HEK293T (cell line): ENCODE measurements around the gene PRR22.

Source experiments
- ARNT ChIP-seq: fragments of 450-650 bp; IDR thresholded peaks from 2 replicates; pipeline ENCODE4 v1.6.1; 2017; ENCODE audit warnings: mild to moderate bottlenecking
- BHLHE40 ChIP-seq: fragments of 450-650 bp; IDR thresholded peaks from 2 replicates; pipeline ENCODE4 v1.6.1; 2016; ENCODE audit warnings: mild to moderate bottlenecking, moderate library complexity, borderline replicate concordance
- CTBP1 ChIP-seq: fragments of 450-650 bp; IDR thresholded peaks from 2 replicates; pipeline ENCODE4 v1.6.1; 2016; ENCODE audit warnings: borderline replicate concordance
- FOXA1 ChIP-seq: fragments of 450-650 bp; IDR thresholded peaks from 2 replicates; pipeline ENCODE4 v1.6.1; 2016; ENCODE audit warnings: mild to moderate bottlenecking
- FOXM1 ChIP-seq: fragments of 450-650 bp; IDR thresholded peaks from 2 replicates; pipeline ENCODE4 v1.6.1; 2017; ENCODE audit warnings: mild to moderate bottlenecking, borderline replicate concordance
- HDGF ChIP-seq: fragments of 450-650 bp; IDR thresholded peaks from 2 replicates; pipeline ENCODE4 v1.6.1; 2017; ENCODE audit warnings: antibody characterized with exemption, borderline replicate concordance
- LEF1 ChIP-seq: fragments of 450-650 bp; IDR thresholded peaks from 2 replicates; pipeline ENCODE4 v1.6.1; 2017; ENCODE audit warnings: mild to moderate bottlenecking, borderline replicate concordance
- SP1 ChIP-seq: fragments of 450-650 bp; IDR thresholded peaks from 2 replicates; pipeline ENCODE4 v1.6.1; 2017
- SUZ12 ChIP-seq: fragments of 450-650 bp; IDR thresholded peaks from 2 replicates; pipeline ENCODE4 v1.6.1; 2016; ENCODE audit warnings: mild to moderate bottlenecking
- TARDBP ChIP-seq: fragments of 450-650 bp; IDR thresholded peaks from 2 replicates; pipeline ENCODE4 v1.6.1; 2016
- ZNF384 ChIP-seq: fragments of 450-650 bp; IDR thresholded peaks from 2 replicates; pipeline ENCODE4 v1.6.1; 2016

DNA sequence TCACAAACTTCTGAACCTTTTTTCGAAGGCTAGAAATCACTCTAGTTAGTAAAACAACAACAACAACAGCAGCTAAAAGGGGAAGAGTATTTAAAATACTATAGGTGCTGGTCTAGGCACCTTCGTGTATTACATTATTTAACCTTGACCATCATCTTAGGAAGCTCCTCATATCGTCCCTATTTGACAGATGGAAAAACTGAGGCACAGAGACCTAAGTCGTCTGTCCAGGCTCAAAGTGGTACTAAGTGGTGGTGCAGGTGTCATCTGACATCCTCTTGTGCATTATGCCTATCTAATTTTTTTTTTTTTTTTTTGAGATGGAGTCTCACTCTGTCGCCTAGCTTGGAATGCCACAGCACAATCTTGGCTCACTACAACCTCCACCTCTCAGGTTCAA, 35.0 kb downstream of the PRR22 start:
- TF ChIP-seq FOXM1: no peak
- TF ChIP-seq ZNF384: no peak
- no peak for TF ChIP-seq SP1
- TF ChIP-seq HDGF: no peak
- no peak for TF ChIP-seq BHLHE40
- no peak for TF ChIP-seq SUZ12
- no peak for TF ChIP-seq CTBP1
- TF ChIP-seq TARDBP: no peak
- no peak for TF ChIP-seq FOXA1
- TF ChIP-seq ARNT: no peak
- TF ChIP-seq LEF1: no peak
